Measurements from ENCODE around the gene TMEM254.
"Not testable (repeated sequence)": the region's sequence is repeated elsewhere in the genome, so short reads cannot be mapped to it uniquely, and the experiment has no call there.

The TMEM254 gene, protein sequence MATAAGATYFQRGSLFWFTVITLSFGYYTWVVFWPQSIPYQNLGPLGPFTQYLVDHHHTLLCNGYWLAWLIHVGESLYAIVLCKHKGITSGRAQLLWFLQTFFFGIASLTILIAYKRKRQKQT

DNA sequence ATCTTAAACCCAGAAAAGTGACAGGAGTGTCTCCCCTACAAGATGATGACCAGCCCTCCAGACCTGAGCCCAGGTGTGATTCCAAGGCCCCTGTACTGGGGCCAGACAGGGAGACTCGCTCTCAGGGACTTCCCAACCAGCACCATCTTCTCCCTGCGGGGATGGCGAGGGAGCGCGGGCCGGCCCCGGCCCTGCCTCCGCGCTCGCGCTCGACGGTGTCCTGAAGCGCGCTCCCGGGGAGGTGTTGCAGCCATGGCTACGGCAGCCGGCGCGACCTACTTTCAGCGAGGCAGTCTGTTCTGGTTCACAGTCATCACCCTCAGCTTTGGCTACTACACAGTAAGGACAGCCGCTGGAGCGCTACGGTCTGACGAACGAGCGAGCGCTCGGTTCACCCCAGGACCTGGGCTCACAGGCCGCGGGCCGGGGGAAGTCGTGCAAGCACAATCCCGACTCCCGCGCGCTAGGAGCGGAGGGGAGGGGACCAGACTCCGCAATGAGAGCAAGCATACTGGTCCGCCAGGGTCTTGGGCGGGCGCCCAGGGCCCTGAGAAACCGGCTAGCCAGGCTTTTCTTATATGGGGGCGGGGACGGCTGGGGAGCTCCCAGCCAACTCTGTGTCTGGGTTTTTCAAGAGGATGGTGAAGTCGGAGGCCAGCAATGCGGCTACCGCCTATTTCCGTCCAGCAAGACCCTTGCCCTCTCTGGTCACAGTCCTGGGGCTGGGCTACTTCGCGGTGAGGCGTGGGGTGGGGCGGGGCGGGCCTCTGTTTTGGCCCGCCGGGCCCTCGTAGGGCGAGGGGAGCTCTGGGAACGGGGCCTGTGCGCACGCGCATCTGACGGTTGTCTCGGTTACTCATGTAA, at the start of gene TMEM254:
TSS of gene TMEM254 (plus strand) at position 218 of the 864 bp plus-strand sequence. CDS start at position 253, 35 bp downstream.
- Histone ChIP-seq H3K4me1 (ENCODE audit: insufficient read depth, low read length) (peaks cover 10% of the 10 kb centered on the region), H3K9ac (ENCODE audit: low read depth, low read length) (peak within 1 kb of the TSS; percentile 96), H3K9me3 (ENCODE audit: control insufficient read depth, insufficient read depth, low read length) (peaks cover 2% of the 10 kb centered on the region; the same call in 1 of the 2 replicates), H3K36me3 (ENCODE audit: insufficient read depth, low read length) (no peaks in the 10 kb centered on the region)

DNA sequence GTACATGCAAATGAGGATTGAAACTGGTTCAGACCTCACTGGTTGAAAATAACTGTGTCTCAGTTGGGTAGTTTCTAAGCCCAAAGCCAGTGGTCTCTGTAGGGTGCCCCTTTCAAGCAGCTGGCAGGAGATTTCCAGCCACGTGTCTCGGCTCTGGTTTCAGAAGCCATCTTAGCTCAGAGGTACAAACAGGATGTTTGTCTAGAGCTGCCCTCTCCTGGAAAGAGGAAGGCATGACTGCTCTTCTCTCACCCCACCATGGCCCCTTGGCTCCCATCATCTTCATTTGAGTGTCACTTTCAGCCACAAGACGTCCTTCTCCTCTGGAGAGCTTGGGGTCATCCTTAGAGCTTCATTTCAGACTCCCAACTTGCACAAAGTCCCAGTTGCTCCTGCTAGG, 49.3 kb upstream of the TMEM254 start:
- H3K36me3 ChIP-seq (ENCODE audit: insufficient read depth, low read length); H3K9me3 ChIP-seq (ENCODE audit: control insufficient read depth, insufficient read depth, low read length); H3K9ac ChIP-seq (ENCODE audit: low read depth, low read length); H3K4me1 ChIP-seq (ENCODE audit: insufficient read depth, low read length): not testable (repeated sequence)

DNA sequence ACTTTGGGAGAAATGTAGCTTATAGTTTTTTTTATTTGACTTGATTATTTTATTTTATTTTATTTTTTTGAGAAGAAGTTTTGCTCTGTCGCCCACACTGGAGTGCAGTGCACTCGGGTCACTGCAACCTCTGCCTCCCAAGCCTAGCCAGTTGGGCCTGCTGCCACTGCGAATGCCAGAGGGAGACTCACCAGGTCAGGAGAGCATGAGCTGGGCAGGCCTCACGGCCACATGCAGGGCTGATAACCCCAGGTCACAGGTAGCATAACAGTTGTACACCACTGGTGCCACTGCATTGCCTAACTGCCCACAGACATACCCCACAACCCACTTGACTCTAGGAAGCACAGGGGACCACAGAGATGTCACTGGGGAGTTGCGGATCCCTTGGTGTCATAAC, 48.6 kb upstream of the TMEM254 start:
- not testable (repeated sequence) for H3K4me1 ChIP-seq (ENCODE audit: insufficient read depth, low read length); H3K36me3 ChIP-seq (ENCODE audit: insufficient read depth, low read length); H3K9me3 ChIP-seq (ENCODE audit: control insufficient read depth, insufficient read depth, low read length); H3K9ac ChIP-seq (ENCODE audit: low read depth, low read length)

DNA sequence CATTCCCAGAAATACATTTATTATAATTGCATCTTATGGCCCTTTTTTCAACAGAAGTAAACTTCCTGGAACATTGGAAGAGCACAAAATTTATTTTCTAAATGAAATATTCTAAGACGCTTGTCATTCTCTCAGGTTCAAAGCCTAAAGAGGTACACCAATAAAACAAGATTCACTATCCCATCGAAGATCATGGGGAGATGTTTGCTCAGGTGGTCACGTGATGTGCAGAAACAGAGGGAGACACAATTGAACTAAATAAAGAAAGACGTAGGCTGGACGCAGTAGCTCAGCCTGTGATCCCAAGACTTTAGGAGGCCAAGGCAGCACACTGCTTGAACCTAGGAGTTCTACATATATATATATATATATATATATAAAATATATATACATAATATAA, 46.0 kb upstream of the TMEM254 start:
- H3K9me3 ChIP-seq (ENCODE audit: control insufficient read depth, insufficient read depth, low read length): no peaks in the 10 kb centered on the region
- no peaks in the 10 kb centered on the region for H3K36me3 ChIP-seq (ENCODE audit: insufficient read depth, low read length)
- H3K9ac ChIP-seq (ENCODE audit: low read depth, low read length): no peak overlapping the region
- H3K4me1 ChIP-seq (ENCODE audit: insufficient read depth, low read length): no peaks in the 10 kb centered on the region

DNA sequence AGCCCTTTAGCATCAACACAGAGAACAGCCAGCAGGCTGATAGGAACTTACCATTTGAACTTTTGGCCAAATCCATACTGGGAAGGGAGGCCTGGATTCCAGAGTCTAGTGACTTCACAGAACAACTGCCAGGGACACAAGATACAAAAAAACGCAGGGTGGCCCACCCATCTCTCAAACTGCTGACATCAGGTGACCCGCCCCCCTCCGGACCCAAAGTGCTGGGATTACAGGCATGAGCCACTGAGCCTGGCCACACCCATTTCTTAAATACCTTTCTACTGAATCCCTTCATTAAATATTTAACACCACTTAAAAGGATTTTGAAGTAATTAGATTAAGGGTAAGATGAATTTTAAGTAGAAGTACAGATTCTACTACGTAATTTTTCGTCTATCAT, 43.7 kb upstream of the TMEM254 start:
- H3K4me1 ChIP-seq (ENCODE audit: insufficient read depth, low read length); H3K9ac ChIP-seq (ENCODE audit: low read depth, low read length); H3K9me3 ChIP-seq (ENCODE audit: control insufficient read depth, insufficient read depth, low read length); H3K36me3 ChIP-seq (ENCODE audit: insufficient read depth, low read length): not testable (repeated sequence)

DNA sequence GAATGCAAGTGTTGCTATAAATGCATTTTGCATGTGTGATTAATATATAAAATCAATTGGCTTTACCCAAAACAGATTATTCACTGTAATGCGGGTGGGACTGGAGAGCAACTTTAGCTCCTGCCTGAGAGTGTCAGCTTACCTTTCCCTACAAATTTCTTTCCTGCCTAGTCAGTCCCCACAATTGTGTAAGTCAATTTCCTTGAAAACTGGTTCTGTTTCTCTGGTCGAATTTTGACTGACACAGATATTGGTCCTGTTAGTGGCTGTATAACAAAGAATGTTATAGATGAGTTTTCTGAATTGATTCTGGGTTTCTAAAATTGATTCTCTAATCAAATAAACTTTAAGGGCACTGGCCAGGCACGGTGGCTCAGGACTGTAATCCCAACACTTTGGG, 43.0 kb upstream of the TMEM254 start:
- H3K4me1 ChIP-seq (ENCODE audit: insufficient read depth, low read length); H3K9me3 ChIP-seq (ENCODE audit: control insufficient read depth, insufficient read depth, low read length); H3K9ac ChIP-seq (ENCODE audit: low read depth, low read length); H3K36me3 ChIP-seq (ENCODE audit: insufficient read depth, low read length): not testable (repeated sequence)

DNA sequence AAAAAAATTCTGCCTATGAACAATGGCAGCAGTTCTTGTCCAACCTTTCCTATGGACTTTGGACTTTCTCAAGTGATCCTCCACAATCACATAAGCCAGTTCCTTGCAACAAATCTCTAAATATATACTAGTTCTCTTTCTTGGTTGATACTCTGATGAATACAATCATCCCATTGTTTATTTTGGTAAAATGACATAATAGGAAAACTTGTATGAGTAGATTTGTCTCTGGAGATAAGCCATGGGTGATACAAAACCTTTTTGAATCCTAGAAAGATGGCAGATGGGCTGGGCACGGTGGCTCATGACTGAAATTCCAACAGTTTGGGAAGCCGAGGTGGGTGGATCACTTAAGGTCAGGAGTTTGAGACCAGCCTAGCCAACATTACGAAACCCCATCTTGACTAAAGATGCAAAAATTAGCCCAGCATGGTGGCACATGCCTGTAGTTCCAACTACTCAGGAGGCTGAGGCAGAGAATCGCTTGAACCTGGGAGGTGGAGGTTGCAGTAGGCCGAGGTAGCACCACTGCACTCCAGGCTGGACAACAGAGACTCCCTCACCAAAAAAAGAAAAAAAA, 41.5 kb upstream of the TMEM254 start:
- H3K9me3 ChIP-seq (ENCODE audit: control insufficient read depth, insufficient read depth, low read length); H3K9ac ChIP-seq (ENCODE audit: low read depth, low read length); H3K36me3 ChIP-seq (ENCODE audit: insufficient read depth, low read length); H3K4me1 ChIP-seq (ENCODE audit: insufficient read depth, low read length): not testable (repeated sequence)

DNA sequence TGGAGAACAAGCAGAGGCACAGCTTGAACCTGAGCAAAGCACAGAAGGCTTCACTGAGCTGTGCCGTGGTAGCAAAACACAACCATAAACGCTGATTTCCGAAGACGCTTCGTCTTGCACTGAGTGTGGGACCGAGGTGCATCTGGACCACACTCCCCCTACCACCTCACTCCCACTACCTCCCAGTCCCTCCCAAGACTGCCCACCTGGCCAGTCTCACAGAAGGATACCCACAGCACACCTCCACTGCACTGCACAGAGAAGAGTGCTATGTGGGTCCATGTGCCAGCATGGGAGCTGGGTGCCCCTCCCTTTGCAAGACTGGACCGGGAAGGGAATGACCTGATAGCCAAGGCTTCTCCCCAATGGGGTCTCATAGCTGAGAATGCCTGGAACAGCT, 40.2 kb upstream of the TMEM254 start:
- not testable (repeated sequence) for H3K36me3 ChIP-seq (ENCODE audit: insufficient read depth, low read length); H3K4me1 ChIP-seq (ENCODE audit: insufficient read depth, low read length); H3K9me3 ChIP-seq (ENCODE audit: control insufficient read depth, insufficient read depth, low read length); H3K9ac ChIP-seq (ENCODE audit: low read depth, low read length)

DNA sequence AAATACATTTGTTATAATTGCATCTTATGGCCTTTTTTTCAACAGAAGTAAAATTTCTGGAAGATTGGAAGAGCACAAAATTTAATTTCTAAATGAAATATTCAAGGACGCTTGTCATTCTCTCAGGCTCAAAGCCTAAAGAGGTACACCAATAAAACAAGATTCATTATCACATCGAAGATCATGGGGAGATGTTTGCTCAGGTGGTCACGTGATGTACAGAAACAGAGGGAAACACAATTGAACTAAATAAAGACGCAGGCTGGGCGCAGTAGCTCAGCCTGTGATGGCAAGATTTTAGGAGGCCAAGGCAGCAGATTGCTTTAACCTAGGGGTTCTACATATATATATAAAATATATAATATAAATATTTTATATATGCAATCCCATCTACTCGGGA, 37.3 kb upstream of the TMEM254 start:
- Histone ChIP-seq H3K9me3 (ENCODE audit: control insufficient read depth, insufficient read depth, low read length) (no peaks in the 10 kb centered on the region), H3K36me3 (ENCODE audit: insufficient read depth, low read length) (no peaks in the 10 kb centered on the region), H3K9ac (ENCODE audit: low read depth, low read length) (no peak overlapping the region), H3K4me1 (ENCODE audit: insufficient read depth, low read length) (no peaks in the 10 kb centered on the region)

DNA sequence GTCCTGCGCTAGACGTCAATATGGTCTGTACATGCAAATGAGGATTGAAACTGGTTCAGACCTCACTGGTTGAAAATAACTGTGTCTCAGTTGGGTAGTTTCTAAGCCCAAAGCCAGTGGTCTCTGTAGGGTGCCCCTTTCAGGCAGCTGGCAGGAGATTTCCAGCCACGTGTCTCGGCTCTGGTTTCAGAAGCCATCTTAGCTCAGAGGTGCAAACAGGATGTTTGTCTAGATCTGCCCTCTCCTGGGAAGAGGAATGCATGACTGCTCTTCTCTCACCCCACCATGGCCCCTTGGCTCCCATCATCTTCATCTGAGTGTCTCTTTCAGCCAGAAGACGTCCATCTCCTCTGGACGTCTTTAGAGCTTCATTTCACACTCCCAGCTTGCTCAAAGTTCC, 33.5 kb upstream of the TMEM254 start:
- H3K36me3 ChIP-seq (ENCODE audit: insufficient read depth, low read length); H3K4me1 ChIP-seq (ENCODE audit: insufficient read depth, low read length); H3K9ac ChIP-seq (ENCODE audit: low read depth, low read length); H3K9me3 ChIP-seq (ENCODE audit: control insufficient read depth, insufficient read depth, low read length): not testable (repeated sequence)

DNA sequence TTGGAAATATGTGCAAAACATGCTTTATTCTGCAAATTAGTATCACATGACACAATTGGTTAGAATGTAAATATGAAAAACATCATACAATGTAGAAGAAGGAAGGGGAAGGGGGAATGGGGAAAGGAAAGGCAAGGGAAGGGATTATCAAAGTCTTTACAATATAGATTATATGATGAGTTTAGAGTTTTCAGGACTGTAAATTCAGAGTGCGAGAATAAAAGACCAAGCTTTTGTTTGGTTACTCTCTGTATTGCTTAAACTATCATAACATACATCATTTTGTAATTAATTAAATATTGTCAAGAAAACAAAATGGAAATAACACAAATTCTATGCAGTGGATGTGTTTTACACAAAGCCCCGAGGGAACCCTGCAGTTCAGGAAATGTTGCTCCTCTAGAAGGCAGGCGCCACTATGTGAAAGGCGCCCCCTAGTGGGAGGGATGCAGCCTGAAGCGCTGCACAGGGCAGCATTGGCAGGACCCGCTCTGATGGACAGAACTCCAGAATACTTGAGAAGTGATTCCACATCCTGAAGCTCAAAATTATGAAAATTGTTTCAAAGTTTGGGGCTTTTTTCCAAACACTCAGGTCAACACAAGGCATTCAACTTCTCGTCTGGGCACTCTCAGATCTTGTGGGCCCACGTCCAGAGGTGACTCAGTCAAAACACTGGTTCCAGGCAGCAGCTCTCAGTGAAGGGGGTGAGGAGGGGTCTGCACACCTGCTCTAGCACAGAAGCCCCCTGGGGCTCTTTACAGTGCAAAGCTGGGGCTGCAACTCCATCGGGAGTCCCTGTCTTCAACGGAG, 31.6 kb upstream of the TMEM254 start:
- no peak overlapping the region for H3K9ac ChIP-seq (ENCODE audit: low read depth, low read length)
- no peaks in the 10 kb centered on the region; the same call in 1 of the 2 replicates for H3K36me3 ChIP-seq (ENCODE audit: insufficient read depth, low read length)
- no peaks in the 10 kb centered on the region for H3K4me1 ChIP-seq (ENCODE audit: insufficient read depth, low read length)
- no peaks in the 10 kb centered on the region for H3K9me3 ChIP-seq (ENCODE audit: control insufficient read depth, insufficient read depth, low read length)

DNA sequence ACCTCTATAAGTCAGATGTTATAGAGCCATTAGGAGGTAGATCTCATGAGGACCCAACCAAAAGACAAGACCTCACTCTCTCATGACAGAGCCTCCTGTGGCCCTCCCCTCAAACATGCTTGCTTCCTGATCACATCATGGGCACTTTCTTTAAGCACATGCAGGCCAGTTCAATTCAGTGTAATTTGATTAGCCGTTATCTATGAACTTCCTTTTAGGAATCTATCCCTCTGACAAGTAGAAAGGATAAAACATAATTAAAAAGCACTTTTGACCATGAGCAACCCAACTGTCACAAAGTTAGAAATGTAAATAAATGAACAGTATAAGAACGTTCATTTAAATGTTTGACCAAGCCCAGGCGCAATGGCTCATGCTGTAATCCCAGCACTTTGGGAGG, 27.7 kb upstream of the TMEM254 start:
- Histone ChIP-seq H3K9ac (ENCODE audit: low read depth, low read length) (no peak overlapping the region), H3K36me3 (ENCODE audit: insufficient read depth, low read length) (no peaks in the 10 kb centered on the region; the same call in none of the 2 replicates), H3K4me1 (ENCODE audit: insufficient read depth, low read length) (no peaks in the 10 kb centered on the region), H3K9me3 (ENCODE audit: control insufficient read depth, insufficient read depth, low read length) (no peaks in the 10 kb centered on the region)

DNA sequence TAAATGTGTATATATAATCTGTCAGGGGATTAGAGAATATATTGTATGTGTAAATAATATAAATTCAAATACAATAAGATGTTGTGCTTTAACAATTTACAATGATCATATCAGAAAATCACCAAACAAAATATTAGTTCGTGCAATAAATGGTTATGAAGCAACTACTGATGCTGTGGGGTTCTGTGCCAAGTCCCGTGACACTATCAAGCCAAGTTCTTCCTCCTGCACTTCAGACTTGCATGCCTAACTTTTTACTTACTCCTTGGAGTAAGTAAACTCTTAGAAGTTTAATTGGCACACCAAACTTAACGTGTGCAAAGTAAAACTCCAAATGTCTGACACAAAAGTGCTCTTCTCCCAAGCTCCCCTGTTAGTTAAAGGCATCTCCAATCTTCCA, 26.5 kb upstream of the TMEM254 start:
- H3K36me3 ChIP-seq (ENCODE audit: insufficient read depth, low read length): no peaks in the 10 kb centered on the region; the same call in none of the 2 replicates
- H3K9ac ChIP-seq (ENCODE audit: low read depth, low read length): no peak overlapping the region
- no peaks in the 10 kb centered on the region for H3K4me1 ChIP-seq (ENCODE audit: insufficient read depth, low read length)
- no peaks in the 10 kb centered on the region for H3K9me3 ChIP-seq (ENCODE audit: control insufficient read depth, insufficient read depth, low read length)

DNA sequence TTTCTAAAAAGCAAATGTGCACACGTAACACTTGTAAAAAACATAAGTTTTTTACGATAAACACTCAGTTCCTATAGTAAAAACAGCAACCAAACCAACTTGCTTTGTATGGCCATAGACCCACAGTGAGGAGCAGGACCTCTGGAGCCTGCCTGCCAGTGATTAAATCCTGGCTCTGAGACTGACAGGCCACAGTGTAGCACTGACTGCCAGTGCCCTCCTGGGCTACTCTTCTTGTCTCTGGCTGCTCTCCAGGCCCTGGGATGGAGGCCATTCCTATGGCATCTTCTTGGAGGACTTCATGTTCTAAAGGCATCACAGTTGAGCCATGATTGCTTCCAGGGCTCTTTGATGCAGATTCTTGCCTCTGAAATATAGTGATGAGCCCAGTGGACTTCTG, 22.7 kb upstream of the TMEM254 start:
- Histone ChIP-seq H3K36me3 (ENCODE audit: insufficient read depth, low read length) (no peaks in the 10 kb centered on the region; the same call in 1 of the 2 replicates), H3K4me1 (ENCODE audit: insufficient read depth, low read length) (no peaks in the 10 kb centered on the region), H3K9me3 (ENCODE audit: control insufficient read depth, insufficient read depth, low read length) (no peaks in the 10 kb centered on the region), H3K9ac (ENCODE audit: low read depth, low read length) (no peak overlapping the region)
